DMS153 treated with DMSO at 0.1 percent for 48 hours (cell line): ENCODE results near the gene KRT83.
"Not testable (repeated sequence)": the region's sequence is repeated elsewhere in the genome, so short reads cannot be mapped to it uniquely, and the experiment has no call there.

Experiments
- DNase-seq: peaks from one replicate; lab custom pipeline; 2025; ENCODE audit not compliant: unreplicated experiment; lab: John Stamatoyannopoulos, UW

Gene KRT83

GRCh38 chr12:52287816-52288805, 33.1 kb downstream of the KRT83 start:
- DNase-seq: not testable (repeated sequence)

GRCh38 chr12:52286857-52287785, 34.1 kb downstream of the KRT83 start:
- DNase-seq: not testable (repeated sequence)

DNA sequence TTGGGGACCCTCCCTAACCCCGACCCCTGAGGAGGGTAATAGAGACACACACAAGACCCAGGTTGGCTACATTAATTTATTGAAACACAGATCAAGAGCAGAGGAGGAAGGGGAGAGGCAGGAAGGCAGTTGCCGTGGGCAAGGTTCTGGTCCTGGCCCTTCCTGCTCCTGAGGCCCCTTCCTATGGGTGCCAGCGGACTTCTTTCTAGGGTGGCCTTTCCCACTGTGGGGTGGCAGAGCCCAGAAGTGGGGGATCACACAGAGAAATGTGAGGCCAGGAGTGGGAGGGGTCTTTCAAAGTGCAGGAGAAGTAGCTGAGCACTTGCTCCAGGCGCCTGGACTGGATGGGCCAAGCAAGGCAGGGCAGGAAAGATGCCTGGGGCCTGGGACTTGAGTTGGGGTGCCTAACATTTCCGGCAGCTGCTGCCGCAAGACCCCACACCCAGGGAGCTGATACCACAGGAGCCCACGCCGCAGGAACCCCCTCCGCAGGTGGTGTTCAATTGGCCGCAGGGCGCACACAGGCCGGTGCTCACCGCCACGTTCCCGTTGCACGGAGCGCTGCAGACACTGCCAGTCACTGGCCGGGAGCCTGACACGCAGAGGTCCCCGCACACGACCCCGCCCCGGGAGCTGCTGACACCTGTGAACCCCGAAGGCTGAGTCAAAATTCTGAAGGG, 35.2 kb downstream of the KRT83 start:
- no peak for DNase-seq

DNA sequence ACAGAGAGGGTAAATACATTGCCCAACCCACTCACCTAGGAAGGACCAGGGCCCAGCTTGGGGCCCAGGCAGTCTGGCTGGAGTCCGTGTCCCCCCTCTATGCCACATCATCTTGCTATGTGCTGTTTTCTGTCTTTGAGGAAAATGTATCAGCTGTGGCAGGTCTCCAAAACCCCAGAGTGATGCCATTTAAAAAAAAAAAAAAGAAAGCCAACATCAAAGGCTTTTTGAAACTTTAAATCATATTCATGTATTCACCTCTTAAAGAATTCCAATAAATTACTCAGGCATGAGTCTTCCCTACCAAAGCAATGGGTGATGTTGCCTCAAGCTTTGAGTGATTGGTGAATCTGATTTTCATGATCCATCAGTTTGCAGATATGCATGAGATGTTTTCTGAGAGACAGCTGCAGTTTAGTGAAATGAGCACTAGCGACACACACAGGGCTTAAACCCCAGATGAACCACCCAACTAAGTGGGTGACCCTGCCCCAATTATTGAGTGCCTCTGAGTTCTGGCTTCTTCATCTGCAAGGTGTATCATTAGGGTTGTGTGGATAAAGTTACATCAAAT, 35.9 kb downstream of the KRT83 start:
- DNase-seq: no peak

DNA sequence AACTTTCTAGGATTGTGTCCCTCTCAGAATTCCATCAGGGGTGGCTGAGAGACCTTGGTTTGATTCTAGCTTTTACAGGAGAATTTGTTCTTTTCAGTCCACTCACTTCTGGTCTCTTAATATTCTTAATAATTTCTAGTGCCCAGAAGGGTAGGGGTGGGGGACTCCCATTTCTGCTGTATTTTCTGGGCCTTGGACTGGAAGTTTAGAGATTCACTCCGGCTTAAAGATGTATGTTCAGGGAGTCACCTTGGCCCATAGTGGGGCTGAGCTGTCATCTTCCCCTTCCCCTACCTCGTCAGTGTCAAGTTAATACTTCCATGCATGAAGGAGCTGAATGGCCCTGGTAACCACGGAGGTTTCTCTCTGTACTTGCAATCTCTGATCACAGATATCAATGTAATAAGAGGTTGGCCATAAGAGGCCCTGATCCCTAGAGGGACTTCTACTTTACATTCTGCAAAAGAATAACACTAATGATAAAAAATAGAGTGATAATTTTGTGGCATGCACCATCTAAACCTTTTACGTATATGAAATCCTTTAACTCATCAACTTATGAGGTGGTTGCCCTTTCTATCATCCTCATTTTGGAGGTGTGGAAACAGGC, 36.5 kb downstream of the KRT83 start:
- no peak for DNase-seq

DNA sequence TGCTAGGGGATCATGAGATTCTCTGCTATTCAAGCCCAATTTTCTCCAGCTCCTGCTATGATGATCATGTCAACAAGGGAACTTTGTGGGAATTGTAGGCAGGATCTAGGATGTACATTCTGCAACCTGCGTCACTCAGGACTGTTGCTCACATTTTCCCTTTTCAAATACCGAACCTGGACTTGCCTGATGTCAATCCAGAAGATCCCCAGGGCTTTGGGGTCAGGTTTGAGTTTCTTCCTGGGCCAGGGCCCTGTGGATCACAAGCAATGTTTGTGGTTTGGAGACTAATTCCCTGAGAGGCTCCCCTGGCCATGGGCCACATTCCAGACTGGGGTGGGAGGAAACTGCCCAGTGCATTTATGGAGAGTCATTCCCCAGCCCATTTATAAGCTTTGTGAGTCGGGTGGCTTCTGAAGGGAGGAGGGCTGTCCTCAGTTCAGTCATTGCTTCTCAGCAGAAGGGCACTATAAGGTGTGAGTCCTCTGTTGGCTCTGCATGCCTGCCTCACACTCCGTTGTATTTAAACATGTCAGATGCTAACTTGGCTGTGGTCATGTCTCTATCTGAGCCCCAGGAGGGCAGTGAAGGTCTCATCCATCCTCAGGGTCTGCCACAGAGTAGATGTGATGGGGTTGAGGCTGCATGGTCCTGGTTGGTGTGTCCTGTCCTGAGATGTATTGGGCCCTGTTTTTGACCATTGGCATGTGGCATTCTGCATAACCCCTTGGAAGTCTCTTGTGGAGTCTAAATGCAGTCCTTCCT, 40.2 kb downstream of the KRT83 start:
- no peak for DNase-seq

DNA sequence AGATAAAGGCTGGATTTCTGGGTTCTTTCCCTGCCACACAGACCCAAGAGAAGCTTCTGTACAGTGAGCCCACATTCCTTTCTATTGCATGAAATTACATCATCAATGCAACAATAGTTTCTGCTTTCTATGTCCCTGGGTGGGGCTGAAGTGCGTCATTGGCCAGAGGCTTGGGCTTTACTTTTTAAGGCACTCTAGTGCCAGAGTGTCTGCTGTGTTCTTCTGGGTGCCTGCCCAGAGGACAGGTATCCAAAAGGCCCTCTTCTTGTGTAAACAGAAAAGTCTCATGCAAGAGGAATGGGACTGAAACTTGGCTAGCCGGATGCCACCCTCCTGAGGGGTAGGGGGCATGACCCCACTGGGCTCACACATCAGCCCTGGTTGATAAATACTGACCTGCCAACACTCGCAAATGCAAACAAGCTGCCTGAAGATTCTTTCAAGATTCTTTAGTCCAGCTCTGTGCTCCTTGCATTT, 40.8 kb downstream of the KRT83 start:
- DNase-seq: no peak

DNA sequence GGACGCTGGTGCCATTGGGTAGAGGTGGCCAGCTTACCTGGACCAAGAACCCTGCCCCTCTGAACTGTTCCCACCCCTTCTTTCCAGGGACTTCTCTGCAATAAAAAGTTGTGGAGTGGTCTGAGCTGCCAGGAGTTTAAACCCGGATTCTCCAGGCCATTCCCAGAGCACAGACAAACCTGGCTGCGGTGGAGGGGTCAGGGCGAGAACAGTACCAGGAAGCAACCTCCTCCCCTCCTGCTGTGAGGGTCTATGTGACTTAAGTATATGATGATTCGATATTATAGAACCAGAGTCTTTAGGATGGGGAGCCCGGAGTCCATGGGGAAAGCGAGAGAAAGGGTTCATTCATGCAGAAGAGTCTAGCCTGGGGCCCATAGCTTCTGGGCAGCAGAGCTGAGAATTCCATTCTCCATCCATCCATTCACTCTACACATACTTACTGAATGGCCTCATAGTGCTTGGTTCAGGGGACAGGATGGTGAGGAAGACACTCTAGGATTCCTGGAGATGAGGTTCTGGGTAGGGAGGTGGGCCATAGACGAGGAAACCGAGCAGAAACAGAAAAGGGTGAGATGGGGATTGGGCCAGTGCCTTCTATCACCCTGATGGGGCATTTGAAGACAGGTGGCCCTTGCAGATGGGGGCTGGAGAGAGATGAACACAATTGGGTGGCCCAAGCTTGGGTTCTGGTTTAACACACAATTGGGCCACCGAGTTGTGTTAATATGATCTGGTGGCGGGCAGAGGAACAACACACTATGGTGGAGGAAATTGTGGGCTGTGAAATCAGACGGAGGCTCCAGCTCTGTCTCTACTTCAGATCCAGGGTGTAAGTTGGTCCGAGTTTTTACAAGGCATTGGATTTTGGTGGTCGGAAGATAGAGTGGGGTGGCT, 41.5 kb downstream of the KRT83 start:
- no peak for DNase-seq

GRCh38 chr12:52278575-52279421, 42.4 kb downstream of the KRT83 start:
- peak; percentile 65 for DNase-seq

GRCh38 chr12:52277486-52278245, 43.5 kb downstream of the KRT83 start:
- peak; percentile 6 for DNase-seq

DNA sequence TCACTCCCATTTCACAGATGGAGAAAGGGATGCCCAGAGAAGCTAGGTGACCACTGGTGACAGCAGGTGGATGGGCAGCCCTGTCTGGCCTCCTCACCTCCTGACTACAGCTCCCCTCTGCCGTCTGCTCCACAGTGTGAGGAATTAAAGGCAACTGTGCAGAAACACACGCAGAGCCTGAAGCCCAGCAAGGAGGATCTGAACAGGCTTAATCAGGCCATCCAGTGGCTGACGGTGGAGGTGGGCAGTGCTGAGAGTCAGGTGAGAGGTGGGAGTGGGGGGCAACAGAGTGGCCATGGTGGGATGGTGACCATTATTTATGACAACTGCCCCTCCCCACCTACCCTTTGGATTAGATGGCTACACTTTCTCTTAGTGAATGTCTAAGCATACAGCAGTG, 45.5 kb downstream of the KRT83 start:
- no peak for DNase-seq

DNA sequence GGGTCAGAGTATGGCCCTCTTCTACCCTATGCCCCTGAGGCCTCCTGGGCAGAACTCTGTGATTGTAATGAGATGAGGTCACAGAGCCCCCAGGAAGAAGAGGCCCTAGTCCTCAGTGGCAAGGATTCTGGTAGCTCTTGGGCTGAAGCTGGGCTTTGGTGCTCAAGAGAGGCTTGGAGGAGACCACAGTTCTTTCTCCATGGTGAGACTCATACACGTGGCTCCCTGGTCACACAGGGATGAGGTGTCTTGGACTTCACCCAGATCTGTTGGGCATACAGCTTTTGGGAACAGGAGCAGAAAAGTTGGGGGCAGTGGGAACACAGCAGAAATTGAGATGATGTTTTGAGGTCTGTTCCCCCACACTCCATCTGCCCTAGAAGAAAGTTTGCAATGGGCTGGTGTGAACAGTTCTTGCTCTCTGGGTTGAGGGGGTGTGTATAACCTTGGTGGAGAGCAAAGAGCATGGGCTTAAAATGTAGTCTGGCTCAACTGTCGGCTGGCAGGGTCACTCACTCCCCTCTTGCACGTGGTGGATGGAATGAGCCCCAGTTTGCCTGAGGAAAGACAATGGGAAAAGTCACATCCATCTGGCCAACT, 46.6 kb downstream of the KRT83 start, which contains the start of gene KRT86:
Gene KRT86, plus strand, starts transcription at position 125 of the 600 bp plus-strand sequence. CDS start 27,272 bp downstream, outside the sequence.
- DNase-seq: no peak

GRCh38 chr12:52271158-52271557, 50.0 kb downstream of the KRT83 start:
- DNase-seq: no peak

DNA sequence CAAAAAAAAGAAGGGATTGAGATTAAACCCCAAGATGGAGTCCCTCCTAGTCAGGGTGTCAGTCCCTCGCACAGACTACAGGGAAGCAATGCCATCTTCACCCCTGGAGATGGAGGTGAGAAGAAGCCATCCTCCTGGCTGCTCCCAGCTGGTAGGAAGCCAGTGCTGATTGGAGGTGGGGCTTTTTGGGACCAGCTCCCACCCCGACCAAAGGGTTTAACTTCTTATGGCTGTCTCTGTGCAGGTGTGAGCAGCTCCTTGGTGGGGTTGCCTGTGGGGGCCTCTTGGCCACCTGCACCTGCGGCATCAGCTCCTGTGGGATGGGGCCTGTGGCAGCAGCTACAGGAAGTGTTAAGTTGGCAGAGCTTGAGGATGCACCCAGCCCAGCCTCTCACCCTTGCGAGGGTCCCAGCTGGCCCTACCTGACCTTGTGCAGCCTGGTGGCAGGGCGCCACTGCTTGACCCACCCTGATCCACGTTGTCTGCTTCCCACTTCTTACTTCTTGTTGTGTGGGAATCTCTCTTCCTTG, 50.6 kb downstream of the KRT83 start:
- no peak for DNase-seq

DNA sequence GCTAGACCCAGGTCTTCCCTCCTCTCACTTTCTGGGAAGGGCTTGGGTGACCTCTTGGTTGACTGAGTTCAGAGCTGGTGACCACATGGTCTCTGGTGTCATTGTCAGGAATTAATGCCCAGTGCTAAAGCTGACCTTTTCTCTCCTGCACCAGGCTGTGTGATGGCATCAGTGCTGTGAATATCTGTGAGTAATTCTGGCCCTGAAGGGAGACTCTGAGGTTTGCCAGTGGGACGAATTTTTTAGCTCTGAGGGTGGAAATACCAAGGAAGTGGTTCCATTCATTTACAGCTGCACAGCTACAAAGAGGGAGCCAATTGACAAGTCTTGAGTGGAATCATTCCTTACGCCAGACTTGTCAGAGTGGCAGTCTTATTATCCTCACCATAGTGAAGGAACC, 53.0 kb downstream of the KRT83 start:
- DNase-seq: no peak

- no peak for DNase-seq
Observed at GRCh38 chr12:52267699-52268098, 53.5 kb downstream of the KRT83 start.
